Bronchial epithelial cell (primary cell): ENCODE data around the gene CCDC107. TPM values are rescaled to one million over a fixed set of nuclear protein-coding genes. Genes with fewer than 3 reads are reported as not detected.
"Not testable (repeated sequence)": the region's sequence is repeated elsewhere in the genome, so short reads cannot be mapped to it uniquely, and the experiment has no call there.

Source experiments
- DNase-seq: peaks from one replicate; pipeline ENCODE4 v3.0.0-alpha.2; 2010; ENCODE audit warnings: low read depth
- FAIRE-seq: peaks from 2 replicates; lab custom pipeline; 2011; peaks lifted over from hg19 to GRCh38; lab: Jason Lieb, UNC
- H3K27me3 ChIP-seq: 2 replicates; pipeline ENCODE4 v1.5.1; 2011; ENCODE audit warnings: low read length; ENCODE audit not compliant: control insufficient read depth, insufficient read depth
- H3K36me3 ChIP-seq: 2 replicates; pipeline ENCODE4 v1.5.1; 2011; ENCODE audit warnings: low read length; ENCODE audit not compliant: control insufficient read depth, insufficient read depth
- H3K4me3 ChIP-seq: 2 replicates; pipeline ENCODE4 v1.5.1; 2011; ENCODE audit warnings: mild to moderate bottlenecking, low read depth, low read length, control low read depth
- total RNA-seq: library from RNA; depleted of rRNA; stranded (reverse); fragments of >200 nt; gene quantifications from 2 replicates; pipeline ENCODE4 v1.2.1, GENCODE V29; 2014
- TF ChIP-seq, protein P1 (sequence below): IDR thresholded peaks from 2 replicates; pipeline ENCODE4 v1.5.1; 2011; ENCODE audit warnings: mild to moderate bottlenecking, moderate library complexity, low read length, control low read depth, inconsistent platforms; ENCODE audit not compliant: insufficient read depth, severe bottlenecking

The CCDC107 gene
- total RNA-seq, 1 donor from 2014 or later: 13.7 TPM

DNA sequence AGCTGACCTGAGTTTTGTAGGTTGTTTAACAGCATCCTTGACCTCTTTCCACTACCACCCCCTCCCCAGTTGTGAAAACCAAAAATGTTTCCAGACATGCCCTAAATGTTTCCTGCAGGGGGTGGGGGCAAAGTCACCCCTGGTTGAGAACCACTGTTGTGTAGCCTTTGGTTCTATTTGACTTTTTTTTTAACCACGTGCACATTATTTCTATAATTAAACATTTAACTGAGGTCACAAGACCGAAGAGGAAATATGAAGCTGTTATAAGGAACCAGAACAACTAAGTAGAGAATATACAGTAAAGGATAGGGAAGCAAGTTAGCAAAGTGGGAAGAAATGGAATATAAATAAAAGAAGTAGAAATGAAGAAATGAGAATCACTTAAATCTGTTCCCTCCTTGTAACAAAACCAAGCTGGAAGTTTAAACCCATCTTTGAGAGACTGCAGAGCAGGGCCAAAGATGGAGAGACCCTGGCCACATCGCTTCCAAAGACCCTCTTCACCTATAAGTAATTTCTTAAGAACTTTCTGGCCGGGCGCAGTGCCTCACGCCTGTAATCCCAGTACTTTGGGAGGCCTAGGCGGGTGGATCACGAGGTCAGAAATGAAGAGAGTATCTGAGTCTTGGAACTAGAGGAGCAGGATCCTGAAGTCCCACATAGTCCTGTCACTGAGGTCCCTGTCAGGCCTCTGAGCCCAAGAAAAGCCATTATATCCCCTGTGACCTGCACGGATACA lies 21.8 kb upstream of the CCDC107 start:
- Histone ChIP-seq H3K36me3 (no peaks in the 10 kb centered on the region), H3K27me3 (no peaks in the 10 kb centered on the region), H3K4me3 (no peak overlapping the region)
- DNase-seq (no peak), FAIRE-seq (no peak)
- TF ChIP-seq, protein P1, sequence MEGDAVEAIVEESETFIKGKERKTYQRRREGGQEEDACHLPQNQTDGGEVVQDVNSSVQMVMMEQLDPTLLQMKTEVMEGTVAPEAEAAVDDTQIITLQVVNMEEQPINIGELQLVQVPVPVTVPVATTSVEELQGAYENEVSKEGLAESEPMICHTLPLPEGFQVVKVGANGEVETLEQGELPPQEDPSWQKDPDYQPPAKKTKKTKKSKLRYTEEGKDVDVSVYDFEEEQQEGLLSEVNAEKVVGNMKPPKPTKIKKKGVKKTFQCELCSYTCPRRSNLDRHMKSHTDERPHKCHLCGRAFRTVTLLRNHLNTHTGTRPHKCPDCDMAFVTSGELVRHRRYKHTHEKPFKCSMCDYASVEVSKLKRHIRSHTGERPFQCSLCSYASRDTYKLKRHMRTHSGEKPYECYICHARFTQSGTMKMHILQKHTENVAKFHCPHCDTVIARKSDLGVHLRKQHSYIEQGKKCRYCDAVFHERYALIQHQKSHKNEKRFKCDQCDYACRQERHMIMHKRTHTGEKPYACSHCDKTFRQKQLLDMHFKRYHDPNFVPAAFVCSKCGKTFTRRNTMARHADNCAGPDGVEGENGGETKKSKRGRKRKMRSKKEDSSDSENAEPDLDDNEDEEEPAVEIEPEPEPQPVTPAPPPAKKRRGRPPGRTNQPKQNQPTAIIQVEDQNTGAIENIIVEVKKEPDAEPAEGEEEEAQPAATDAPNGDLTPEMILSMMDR: no peak

DNA sequence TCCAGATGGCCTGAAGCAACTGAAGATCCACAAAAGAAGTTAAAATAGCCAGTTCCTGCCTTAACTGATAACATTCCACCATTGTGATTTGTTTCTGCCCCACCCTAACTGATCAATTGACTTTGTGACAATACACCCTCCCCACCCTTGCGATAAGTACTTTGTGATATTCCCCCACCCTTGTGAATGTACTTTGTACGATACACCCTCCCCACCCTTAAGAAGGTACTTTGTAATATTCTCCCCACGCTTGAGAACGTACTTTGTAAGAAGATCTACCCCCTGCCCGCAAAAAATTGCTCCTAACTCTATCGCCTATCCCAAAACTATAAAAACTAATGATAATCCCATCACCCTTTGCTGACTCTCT lies 21.2 kb upstream of the CCDC107 start:
- FAIRE-seq, H3K4me3 ChIP-seq, DNase-seq, H3K27me3 ChIP-seq, H3K36me3 ChIP-seq: not testable (repeated sequence)

DNA sequence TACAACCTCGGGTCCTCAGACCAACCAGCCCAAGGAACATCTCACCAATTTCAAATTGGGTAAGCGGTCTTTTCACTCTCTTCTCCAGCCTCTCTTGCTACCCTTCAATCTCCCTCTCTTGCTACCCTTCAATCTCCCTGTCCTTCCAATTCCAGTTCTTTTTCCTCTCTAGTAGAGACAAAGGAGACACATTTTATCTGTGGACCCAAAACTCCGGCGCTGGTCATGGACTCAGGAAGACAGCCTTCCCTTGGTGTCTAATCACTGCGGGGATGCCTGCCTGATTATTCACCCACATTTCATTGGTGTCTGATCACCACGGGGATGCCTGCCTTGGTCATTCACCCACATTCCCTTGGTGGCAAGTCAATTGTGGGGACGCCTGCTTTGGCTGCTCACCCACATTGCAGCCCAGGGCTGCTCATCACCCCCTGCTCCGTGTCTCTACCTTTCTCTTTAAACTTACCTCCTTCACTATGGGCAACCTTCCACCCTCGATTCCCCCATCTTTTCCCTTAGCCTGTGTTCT lies 20.6 kb upstream of the CCDC107 start:
- H3K36me3 ChIP-seq, FAIRE-seq, H3K27me3 ChIP-seq, H3K4me3 ChIP-seq, DNase-seq: not testable (repeated sequence)

DNA sequence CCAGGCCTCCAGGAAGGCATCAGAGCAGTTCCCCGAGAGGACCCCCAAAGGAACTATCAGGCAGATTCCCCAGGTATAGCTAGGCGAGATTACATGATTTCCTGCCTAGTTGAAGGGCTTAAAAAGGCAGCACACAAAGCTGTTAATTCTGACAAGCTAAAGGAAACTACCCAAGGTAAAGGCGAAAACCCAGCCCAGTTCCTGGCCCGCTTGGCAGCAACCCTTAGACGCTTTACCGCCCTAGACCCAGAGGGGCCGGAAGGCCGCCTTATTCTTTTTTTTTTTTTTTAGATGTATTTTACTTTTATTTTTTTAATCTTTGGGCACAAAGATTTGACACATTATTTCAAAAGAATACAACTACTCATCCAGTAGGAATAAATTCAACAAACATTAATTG lies 19.3 kb upstream of the CCDC107 start:
- not testable (repeated sequence) for FAIRE-seq, H3K4me3 ChIP-seq

DNA sequence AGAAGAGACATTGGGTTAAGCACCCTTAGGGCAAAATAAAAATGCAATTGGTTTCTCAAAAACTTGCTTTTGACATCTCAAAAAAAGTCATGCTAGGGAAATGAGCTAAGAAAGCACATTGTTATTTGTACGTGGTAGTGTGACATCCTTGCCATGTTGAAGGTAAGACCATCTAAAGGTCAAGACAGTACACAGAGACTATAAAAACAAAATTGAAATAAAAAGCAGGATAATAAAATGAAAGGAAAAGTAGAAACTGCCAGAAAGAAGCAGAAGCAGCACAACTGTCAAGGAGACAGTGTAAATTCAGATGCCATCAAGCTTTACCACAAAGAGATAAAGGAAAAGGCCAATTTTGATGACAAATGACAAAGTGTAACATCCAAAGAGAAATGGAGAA lies 18.9 kb upstream of the CCDC107 start:
- DNase-seq, FAIRE-seq, H3K27me3 ChIP-seq, H3K4me3 ChIP-seq, H3K36me3 ChIP-seq: not testable (repeated sequence)

More for the DNA sequence above, 19.3 kb upstream of the CCDC107 start:
- H3K27me3 ChIP-seq, H3K36me3 ChIP-seq, DNase-seq: not testable (repeated sequence)

DNA sequence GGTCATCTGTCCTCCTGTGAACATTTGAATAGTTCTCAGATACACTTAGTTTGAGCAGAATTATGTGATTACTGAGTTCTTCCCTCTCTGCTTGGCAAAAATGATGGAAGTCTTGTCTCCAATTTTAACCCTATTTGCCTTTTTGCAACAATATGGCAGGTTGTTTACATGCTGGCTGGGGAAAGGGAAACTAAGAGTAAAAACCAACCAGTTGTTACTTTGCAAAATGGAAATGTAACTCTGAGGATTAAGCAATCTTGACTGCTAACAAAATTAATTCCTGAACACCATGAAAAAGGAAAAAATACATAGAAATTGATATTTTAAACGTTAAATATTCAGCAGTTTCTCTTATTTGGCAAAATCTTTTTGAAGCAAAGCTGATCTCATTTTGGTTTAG lies 18.5 kb upstream of the CCDC107 start:
- no peak for FAIRE-seq
- TF ChIP-seq, protein P1: no peak
- H3K27me3 ChIP-seq: no peaks in the 10 kb centered on the region
- H3K4me3 ChIP-seq: no peak overlapping the region
- no peak for DNase-seq
- no peaks in the 10 kb centered on the region for H3K36me3 ChIP-seq

DNA sequence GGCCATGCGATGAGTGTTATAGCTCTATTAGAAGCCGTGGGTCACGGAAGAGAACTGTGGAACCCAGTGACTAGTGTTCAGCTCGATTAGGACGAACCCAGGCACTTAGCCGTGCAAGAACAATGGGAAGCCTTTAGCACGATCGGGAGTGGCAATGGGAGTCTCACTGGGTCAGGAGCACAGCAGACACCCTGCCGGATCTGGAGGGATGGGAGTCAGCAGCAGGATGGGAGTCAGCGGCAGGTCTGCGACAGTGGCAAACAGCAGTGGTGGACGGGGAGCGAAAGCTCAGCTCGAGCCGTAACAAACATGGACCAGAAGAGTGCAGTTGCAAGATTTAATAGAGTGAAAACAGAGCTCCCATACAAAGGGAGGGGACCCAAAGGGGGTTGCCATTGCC lies 17.7 kb upstream of the CCDC107 start:
- not testable (repeated sequence) for FAIRE-seq, DNase-seq, H3K27me3 ChIP-seq, H3K4me3 ChIP-seq, H3K36me3 ChIP-seq

DNA sequence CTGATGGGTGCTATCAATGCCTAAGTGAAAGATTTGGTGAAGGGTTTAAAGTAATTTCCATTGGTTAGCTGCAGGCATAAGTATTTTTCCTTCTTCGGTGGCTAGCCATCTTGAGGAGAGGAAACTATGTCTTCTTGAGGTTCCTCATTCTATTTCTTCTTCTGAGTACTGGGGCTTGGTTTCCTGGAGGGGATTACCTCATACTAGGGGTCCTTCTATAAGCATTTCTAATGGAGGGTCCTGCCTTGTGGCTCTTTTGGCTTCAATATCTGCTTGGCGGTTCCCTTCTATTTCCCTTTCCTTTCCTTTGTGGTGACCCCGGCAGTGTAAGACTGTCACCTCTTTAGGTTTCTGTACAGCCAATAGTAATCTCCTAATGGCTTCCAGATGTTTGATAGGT lies 16.6 kb upstream of the CCDC107 start:
- H3K4me3 ChIP-seq, H3K27me3 ChIP-seq, DNase-seq, FAIRE-seq, H3K36me3 ChIP-seq: not testable (repeated sequence)

DNA sequence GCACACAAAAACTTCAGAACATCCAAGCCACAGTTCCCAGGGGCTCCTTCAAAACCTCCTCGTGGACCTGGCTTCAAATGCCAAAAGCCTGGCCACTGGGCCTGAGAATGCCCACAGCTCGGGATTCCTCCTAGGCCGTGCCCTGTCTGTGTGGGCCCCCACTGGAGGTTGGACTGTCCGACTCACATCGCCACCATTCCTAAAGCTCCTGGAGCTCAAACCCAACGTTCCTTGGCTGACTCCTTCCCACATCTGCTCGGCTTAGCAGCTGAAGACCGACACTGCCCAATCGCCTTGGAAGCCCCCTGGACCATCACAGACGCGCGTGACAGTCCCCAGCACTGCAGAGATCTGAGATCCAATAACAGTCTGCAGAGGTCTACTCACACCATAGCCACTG lies 15.0 kb upstream of the CCDC107 start:
- Histone ChIP-seq H3K27me3 (no peaks in the 10 kb centered on the region), H3K36me3 (no peaks in the 10 kb centered on the region), H3K4me3 (no peak overlapping the region)
- TF ChIP-seq, protein P1: no peak
- DNase-seq: no peak
- no peak for FAIRE-seq

DNA sequence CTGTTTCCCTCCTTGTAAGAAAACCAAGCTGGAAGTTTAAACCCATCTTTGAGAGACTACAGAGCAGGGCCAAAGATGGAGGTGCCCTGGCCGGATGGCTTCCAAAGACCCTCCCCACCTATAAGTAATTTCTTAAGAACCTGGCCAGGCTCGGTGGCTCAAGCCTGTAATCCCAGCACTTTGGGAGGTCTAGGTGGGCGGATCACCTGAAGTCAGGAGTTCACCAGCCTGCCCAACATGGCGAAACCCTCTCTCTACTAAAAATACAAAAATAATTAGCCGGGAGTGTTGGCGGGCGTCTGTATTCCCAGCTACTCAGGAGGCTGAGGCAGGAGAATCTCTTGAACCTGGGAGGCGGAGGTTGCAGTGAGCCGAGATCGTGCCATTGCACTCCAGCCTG lies 12.4 kb upstream of the CCDC107 start:
- not testable (repeated sequence) for FAIRE-seq, H3K27me3 ChIP-seq, H3K36me3 ChIP-seq, DNase-seq
- H3K4me3 ChIP-seq: peak overlapping the region; percentile 73
